Renal cortex interstitium (tissue), 11 donors: ENCODE measurements around the gene SS18L1. TPM values are rescaled to one million over a fixed set of nuclear protein-coding genes. Genes with fewer than 3 reads are reported as not detected.

Source experiments
- DNase-seq, 11 donors: peaks; one replicate each; pipeline ENCODE4 v3.0.0-alpha.2; 2013; ENCODE audit warnings: low read depth in 9 of 11, low spot score in 4 of 11; ENCODE audit errors: extremely low read depth in 1 of 11
- polyA plus RNA-seq, 3 donors: library from polyadenylated mRNA; unstranded; fragments of 120-200 nt; gene quantifications; one replicate each; pipeline ENCODE4 v1.2.1, GENCODE V29; 2013; ENCODE audit not compliant: insufficient read length in 3 of 3

Gene SS18L1
- polyA plus RNA-seq, 3 donors = 18.6 to 25.7 (median 19.7) TPM

GRCh38 chr20:62225820-62226635, 82.5 kb downstream of the SS18L1 start:
- DNase-seq = no peak

- DNase-seq = no peak
Observed at GRCh38 chr20:62226707-62227590, 83.4 kb downstream of the SS18L1 start.

GRCh38 chr20:62227591-62227976, 84.0 kb downstream of the SS18L1 start:
- no peak for DNase-seq

GRCh38 chr20:62227977-62228958, 84.7 kb downstream of the SS18L1 start:
- no peak for DNase-seq

- DNase-seq = no peak
Observed at GRCh38 chr20:62228982-62229545, 85.5 kb downstream of the SS18L1 start.

- no peak for DNase-seq
Observed at GRCh38 chr20:62229667-62230066, 86.1 kb downstream of the SS18L1 start.

GRCh38 chr20:62230276-62230675, 86.7 kb downstream of the SS18L1 start:
- DNase-seq = no peak

GRCh38 chr20:62230696-62231095, 87.1 kb downstream of the SS18L1 start:
- DNase-seq = no peak

GRCh38 chr20:62231292-62231691, 87.7 kb downstream of the SS18L1 start:
- DNase-seq = no peak

Other genes starting within 250 kb of the SS18L1 start
- gene TAF4, start 77.9 kb upstream of the SS18L1 start, polyA plus RNA-seq = 10 to 100 TPM; 18.0 to 20.1 (median 18.3) TPM
- 10 to 100 TPM; 55.5 to 63.9 (median 57.6) TPM for gene LSM14B, start 21.3 kb upstream of the SS18L1 start, polyA plus RNA-seq
- 100 to 1,000 TPM; 185 to 211 (median 193) TPM for gene PSMA7, start 375 bp upstream of the SS18L1 start, polyA plus RNA-seq
- gene MTG2, start 39.3 kb downstream of the SS18L1 start, polyA plus RNA-seq = 10 to 100 TPM; 30.2 to 43.5 (median 34.2) TPM
- under 1 TPM in 1 of 3 donors, not detected in 2; 0.06 TPM for gene HRH3, start 76.5 kb downstream of the SS18L1 start, polyA plus RNA-seq
- 10 to 100 TPM; 30.2 to 44.5 (median 30.8) TPM for gene OSBPL2, start 94.8 kb downstream of the SS18L1 start, polyA plus RNA-seq
- 10 to 100 TPM; 36.5 to 62.0 (median 54.2) TPM for gene ADRM1, start 159.2 kb downstream of the SS18L1 start, polyA plus RNA-seq
- 100 to 1,000 TPM; 101 to 184 (median 167) TPM for gene LAMA5, start 223.5 kb downstream of the SS18L1 start, polyA plus RNA-seq
- 1,000 to 10,000 TPM in 1 of 3 donors, 100 to 1,000 TPM in 2; 755 to 1,083 (median 940) TPM for gene RPS21, start 243.3 kb downstream of the SS18L1 start, polyA plus RNA-seq